C4-2B (cell line): ENCODE data around the gene EFCAB6.

Source experiments
- CTCF ChIP-seq: fragments of 450-650 bp; conservative IDR thresholded peaks from 2 replicates; pipeline ENCODE4 v1.5.1; 2017; ENCODE audit warnings: mild to moderate bottlenecking
- ZFX ChIP-seq: fragments of 450-650 bp; IDR thresholded peaks from 2 replicates; pipeline ENCODE4 v1.6.1; 2017

- TF ChIP-seq CTCF: no peak
- no peak for TF ChIP-seq ZFX
These were observed 278.3 kb downstream of the EFCAB6 start for GRCh38 chr22:43533656-43534428.
